AG04449 (cell line): ENCODE measurements around the gene BBOF1.
"Not testable (repeated sequence)": the region's sequence is repeated elsewhere in the genome, so short reads cannot be mapped to it uniquely, and the experiment has no call there.

ENCODE experiments used
- CTCF ChIA-PET: fragments of 350-600 bp; formaldehyde crosslinking; extraction: SDS; loops from one replicate; lab custom pipeline; 2021; ENCODE audit warnings: antibody characterized with exemption; lab: Yijun Ruan, JAX
- POLR2A ChIA-PET: fragments of 400-600, 350-600 bp; formaldehyde crosslinking; extraction: SDS; loops from one replicate; lab custom pipeline; 2020; ENCODE audit warnings: antibody characterized with exemption, inconsistent platforms; lab: Yijun Ruan, JAX
- DNase-seq: peaks from one replicate; pipeline ENCODE4 v3.0.0-alpha.2; 2010; ENCODE audit warnings: low read depth, low spot score
- H3K4me3 ChIP-seq: 2 replicates; pipeline ENCODE4 v1.5.1; 2011; ENCODE audit warnings: low read depth, mild to moderate bottlenecking, control low read depth, low read length
- TF ChIP-seq, protein P1 (sequence below): IDR thresholded peaks from one replicate; pipeline ENCODE4 v1.5.1; 2011; ENCODE audit warnings: mild to moderate bottlenecking, moderate library complexity, low read length, control low read depth, inconsistent platforms; ENCODE audit not compliant: insufficient read depth; ENCODE audit errors: missing control alignments

The BBOF1 gene

DNA sequence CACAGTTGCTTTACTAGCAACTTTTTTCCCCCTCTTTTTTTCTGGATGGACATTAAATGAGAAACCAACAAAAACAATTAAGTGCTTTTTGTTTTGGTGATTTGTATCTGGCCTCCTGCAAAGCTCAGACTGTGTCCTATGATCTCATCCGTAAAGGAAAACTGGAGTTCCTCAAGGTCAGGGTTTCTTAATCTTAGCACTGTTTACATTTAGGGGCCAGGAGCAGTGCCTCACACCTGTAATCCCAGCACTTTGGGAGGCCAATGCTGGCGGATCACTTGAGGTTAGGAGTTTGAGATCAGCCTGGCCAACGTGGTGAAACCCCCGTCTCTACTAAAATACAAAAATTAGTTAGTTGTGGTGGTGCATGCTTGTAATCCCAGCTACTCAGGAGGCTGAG is 28.1 kb upstream of the BBOF1 start:
- CTCF ChIA-PET, result no interaction called here
- POLR2A ChIA-PET, result no interaction called here
- no peak overlapping the region for H3K4me3 ChIP-seq
- TF ChIP-seq, protein P1, sequence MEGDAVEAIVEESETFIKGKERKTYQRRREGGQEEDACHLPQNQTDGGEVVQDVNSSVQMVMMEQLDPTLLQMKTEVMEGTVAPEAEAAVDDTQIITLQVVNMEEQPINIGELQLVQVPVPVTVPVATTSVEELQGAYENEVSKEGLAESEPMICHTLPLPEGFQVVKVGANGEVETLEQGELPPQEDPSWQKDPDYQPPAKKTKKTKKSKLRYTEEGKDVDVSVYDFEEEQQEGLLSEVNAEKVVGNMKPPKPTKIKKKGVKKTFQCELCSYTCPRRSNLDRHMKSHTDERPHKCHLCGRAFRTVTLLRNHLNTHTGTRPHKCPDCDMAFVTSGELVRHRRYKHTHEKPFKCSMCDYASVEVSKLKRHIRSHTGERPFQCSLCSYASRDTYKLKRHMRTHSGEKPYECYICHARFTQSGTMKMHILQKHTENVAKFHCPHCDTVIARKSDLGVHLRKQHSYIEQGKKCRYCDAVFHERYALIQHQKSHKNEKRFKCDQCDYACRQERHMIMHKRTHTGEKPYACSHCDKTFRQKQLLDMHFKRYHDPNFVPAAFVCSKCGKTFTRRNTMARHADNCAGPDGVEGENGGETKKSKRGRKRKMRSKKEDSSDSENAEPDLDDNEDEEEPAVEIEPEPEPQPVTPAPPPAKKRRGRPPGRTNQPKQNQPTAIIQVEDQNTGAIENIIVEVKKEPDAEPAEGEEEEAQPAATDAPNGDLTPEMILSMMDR, result no peak
- no peak for DNase-seq

DNA sequence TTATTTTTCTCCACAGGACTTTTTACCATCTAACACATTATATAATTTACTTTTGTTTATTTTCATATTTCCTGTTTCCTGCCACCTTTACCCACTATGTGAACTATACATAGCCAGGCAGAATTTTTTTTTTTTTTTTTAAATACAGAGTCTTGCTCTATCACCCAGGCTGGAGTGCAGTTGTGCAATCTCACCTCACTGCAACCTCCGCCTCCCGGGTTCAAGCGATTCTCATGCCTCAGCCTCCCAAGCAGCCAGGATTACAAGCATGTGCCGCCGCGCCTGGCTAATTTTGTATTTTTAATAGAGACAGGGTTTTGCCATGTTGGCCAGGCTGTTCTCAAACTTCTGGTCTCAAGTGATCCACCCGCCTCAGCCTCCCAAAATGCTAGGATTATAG is 24.2 kb upstream of the BBOF1 start:
- H3K4me3 ChIP-seq, POLR2A ChIA-PET, CTCF ChIA-PET, DNase-seq: not testable (repeated sequence)

DNA sequence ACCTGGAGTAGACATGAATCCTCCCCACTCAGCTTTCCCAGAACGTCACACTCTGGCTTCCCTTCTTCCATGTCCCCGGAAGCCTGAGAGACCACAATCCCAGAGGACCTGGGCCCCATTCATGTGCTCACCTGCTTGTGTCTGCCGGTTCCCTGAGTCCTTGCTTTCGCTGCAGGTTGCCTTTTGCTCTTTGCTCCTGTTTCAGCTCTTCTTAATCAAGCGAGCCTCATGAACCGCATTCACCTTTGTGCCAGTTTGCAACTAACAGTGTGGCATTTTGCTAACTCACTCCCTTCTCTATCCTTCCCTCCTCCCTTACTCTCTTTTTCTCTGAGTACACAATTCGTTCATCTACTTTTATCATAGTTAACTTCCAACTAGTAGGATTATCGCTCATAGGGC is 23.2 kb upstream of the BBOF1 start:
- TF ChIP-seq, protein P1, result no peak
- ChIA-PET CTCF (no interaction called here), POLR2A (no interaction called here)
- no peak for DNase-seq
- H3K4me3 ChIP-seq, result no peak overlapping the region

- DNase-seq, result no peak
- ChIA-PET POLR2A (no interaction called here), CTCF (no interaction called here)
- H3K4me3 ChIP-seq, result no peak overlapping the region
- TF ChIP-seq, protein P1, result no peak
Observed at GRCh38 chr14:73996731-73997107, 22.4 kb upstream of the BBOF1 start.

- TF ChIP-seq, protein P1, result no peak
- CTCF ChIA-PET, result no interaction called here
- POLR2A ChIA-PET, result no interaction called here
- no peak overlapping the region for H3K4me3 ChIP-seq
- no peak for DNase-seq
Observed at GRCh38 chr14:73997108-73997943, 21.8 kb upstream of the BBOF1 start.

GRCh38 chr14:73997944-73998447 is 21.2 kb upstream of the BBOF1 start:
- TF ChIP-seq, protein P1, result no peak
- DNase-seq, result no peak
- POLR2A ChIA-PET, result interaction anchor here (0.5 kb wide), 1 partner anchor 86 kb away, joined by 3 read pairs; no protein-coding TSS in a partner anchor
- no peak overlapping the region for H3K4me3 ChIP-seq
- CTCF ChIA-PET, result no interaction called here
